Measurements from ENCODE around the gene EIF5A.

GRCh38 chr17:7281953-7282751, 25.3 kb upstream of the EIF5A start:
- TF ChIP-seq CEBPB (IDR thresholded peaks at IDR 0.05) = no peak
- no peak for TF ChIP-seq CREB1 (IDR thresholded peaks at IDR 0.05; ENCODE audit: low read depth)
- TF ChIP-seq RAD21 (IDR thresholded peaks at IDR 0.05; ENCODE audit: low read depth) = no peak
- no peak for TF ChIP-seq EP300 (IDR thresholded peaks at IDR 0.05; ENCODE audit: borderline replicate concordance)
- no peak for TF ChIP-seq MAX (IDR thresholded peaks at IDR 0.05)
- TF ChIP-seq REST (IDR thresholded peaks at IDR 0.05; ENCODE audit: low read depth) = no peak
- TF ChIP-seq NFIC (IDR thresholded peaks at IDR 0.05) = no peak
